Mesodermal cell (in vitro differentiated cells): Measurements from ENCODE around the gene SH3BGRL2.

ENCODE experiments used
- H3K27ac ChIP-seq: 2 replicates; pipeline ENCODE4 v1.7.0; 2013; ENCODE audit warnings: mild to moderate bottlenecking, low read depth, low read length, moderate library complexity; ENCODE audit not compliant: severe bottlenecking
- H3K36me3 ChIP-seq: 2 replicates; pipeline ENCODE4 v1.7.1; 2013; ENCODE audit warnings: mild to moderate bottlenecking, low read length, moderate library complexity; ENCODE audit not compliant: control insufficient read depth, insufficient read depth
- H3K4me1 ChIP-seq: one replicate; pipeline ENCODE4 v1.7.1; 2013; ENCODE audit warnings: mild to moderate bottlenecking, low read length; ENCODE audit not compliant: insufficient read depth, control insufficient read depth, poor library complexity, severe bottlenecking
- H3K4me3 ChIP-seq: 2 replicates; pipeline ENCODE4 v1.7.0; 2013; ENCODE audit warnings: low read length, control low read depth, mild to moderate bottlenecking; ENCODE audit not compliant: insufficient read depth, poor library complexity, severe bottlenecking; ENCODE audit errors: extremely low read depth
- H3K9me3 ChIP-seq: 2 replicates; pipeline ENCODE4 v1.7.1; 2013; ENCODE audit warnings: mild to moderate bottlenecking, low read length, moderate library complexity; ENCODE audit not compliant: control insufficient read depth
- WGBS, 2 experiments: methylation state at CpG; one replicate each; pipeline ENCODE4 v1.1.5; 2013; ENCODE audit warnings: missing lambda C conversion rate in 2 of 2; ENCODE audit not compliant: insufficient coverage in 2 of 2; 5-methylcytosine and 5-hydroxymethylcytosine counted together

The SH3BGRL2 gene

DNA sequence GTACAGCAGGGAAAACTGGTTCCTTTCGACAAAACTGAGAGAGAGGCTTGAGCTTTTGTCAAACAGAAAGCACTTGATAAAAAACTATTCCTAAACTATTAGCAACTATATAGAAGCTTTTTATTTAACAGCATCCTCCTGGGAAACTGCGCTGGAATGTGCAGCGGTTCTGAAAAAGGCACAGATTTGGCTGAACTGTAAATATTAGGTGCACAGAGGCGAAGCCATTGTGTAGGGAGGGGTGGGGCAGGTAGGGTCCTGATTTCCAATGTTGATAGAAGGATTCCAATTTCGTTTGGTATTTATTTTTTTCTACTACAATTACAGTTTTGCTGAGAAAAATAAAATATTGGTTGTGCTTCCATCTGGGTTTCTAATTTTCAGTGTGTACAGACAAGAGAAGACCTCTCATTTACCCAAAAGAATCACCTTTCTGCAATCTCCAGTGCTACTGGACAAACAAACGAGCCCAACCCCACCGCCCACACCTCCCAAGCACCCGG is 698 bp upstream of the SH3BGRL2 start:
- no peaks in the 10 kb centered on the region for H3K36me3 ChIP-seq
- H3K27ac ChIP-seq = no peak overlapping the region
- peak overlapping the region; percentile 71 for H3K4me3 ChIP-seq
- WGBS, 2 experiments = 5 to 84% methylated on average over 3 to 4 of the region's 8 CpGs
- H3K9me3 ChIP-seq = no peaks in the 10 kb centered on the region
- no peaks in the 10 kb centered on the region for H3K4me1 ChIP-seq

DNA sequence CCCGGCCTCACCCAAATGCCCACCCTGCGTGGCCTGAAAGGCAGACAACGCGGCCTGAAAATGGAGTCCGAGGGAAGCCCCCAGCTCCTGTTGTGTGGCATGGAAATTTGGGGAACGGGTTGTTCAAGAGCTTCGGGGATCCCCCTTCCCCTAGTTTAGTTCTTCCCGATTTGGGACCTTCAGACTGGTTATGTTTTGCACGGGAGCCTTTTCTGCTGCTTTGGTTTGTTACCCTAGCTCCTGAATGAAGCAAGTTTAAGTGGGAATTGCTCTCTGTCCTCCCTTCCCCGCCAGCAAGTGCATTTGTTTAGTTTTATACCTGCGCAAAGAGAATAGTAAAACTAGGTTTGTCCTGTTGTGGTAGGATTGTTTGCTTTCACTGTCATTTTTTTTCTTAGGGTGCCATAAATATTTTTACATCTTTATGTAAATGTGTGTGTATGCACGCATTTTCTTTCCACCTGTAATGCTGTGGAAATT is 604 bp downstream of the SH3BGRL2 start:
- Histone ChIP-seq H3K27ac (no peak overlapping the region), H3K36me3 (no peaks in the 10 kb centered on the region), H3K9me3 (no peaks in the 10 kb centered on the region), H3K4me1 (no peaks in the 10 kb centered on the region), H3K4me3 (peak overlapping the region; percentile 71)
- 0% methylated on average over 4 to 9 of the region's 12 CpGs for WGBS, 2 experiments

DNA sequence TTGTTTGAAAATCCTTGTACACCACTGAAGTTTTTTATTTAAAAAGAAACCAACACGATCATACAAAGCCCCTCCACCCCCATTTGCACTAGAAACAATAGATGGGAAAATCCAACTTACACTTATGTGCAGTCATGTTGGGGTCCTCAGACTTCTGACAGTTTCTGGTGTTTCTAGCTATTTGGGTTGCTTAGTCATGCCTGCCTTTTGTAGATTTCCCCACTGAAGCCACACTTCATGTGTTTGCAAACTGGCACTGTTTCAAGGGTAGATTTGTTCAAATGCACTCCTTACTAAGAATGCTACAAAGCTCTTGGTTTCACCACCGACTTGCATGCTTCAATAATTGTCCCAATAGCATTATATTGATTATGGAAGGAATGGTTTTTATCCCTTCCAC is 1.5 kb downstream of the SH3BGRL2 start:
- H3K4me3 ChIP-seq = no peak overlapping the region
- WGBS, 2 experiments = no CpG with 5 or more reads among the region's 2 CpGs
- no peaks in the 10 kb centered on the region for H3K36me3 ChIP-seq
- H3K4me1 ChIP-seq = no peaks in the 10 kb centered on the region
- no peaks in the 10 kb centered on the region for H3K9me3 ChIP-seq
- no peak overlapping the region for H3K27ac ChIP-seq

DNA sequence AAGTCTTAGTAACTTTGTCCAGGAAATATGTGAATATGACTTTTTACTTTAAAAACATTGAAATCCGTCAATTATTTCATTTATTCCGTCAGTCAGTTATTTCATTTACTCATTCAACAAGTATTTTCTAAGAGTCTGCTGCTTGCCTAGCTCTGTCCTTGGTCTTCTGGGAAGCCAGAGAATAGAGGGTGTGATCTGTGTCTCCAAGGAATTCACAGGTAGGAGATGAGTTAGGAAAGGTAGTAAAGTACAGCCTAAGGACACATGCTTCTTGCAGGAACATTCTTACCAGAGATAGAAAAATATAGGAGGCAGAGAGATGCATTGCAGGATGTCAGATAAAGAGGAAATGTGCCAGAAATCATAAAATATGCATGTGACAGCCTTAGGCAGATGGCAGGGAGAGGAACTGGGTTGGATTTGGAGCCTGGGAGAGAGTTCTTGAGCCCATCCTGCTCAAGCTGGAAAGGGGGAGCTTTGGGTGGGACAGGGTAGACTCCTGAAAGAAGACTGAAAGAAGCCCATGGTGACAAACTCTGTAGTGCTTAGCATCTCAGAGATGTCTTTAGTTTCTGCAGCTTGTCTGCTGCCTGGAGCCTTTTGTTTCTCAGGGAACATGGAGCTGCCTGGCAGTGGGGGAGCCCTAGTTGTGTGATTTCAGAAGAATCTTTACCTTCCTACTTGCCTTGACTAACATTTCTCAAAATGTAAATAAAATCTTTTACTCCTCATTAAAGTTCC is 3.5 kb downstream of the SH3BGRL2 start:
- no peaks in the 10 kb centered on the region for H3K9me3 ChIP-seq
- H3K4me1 ChIP-seq = no peaks in the 10 kb centered on the region
- no CpG with 5 or more reads among the region's 2 CpGs for WGBS, 2 experiments
- no peak overlapping the region for H3K27ac ChIP-seq
- no peak overlapping the region for H3K4me3 ChIP-seq
- H3K36me3 ChIP-seq = no peaks in the 10 kb centered on the region

DNA sequence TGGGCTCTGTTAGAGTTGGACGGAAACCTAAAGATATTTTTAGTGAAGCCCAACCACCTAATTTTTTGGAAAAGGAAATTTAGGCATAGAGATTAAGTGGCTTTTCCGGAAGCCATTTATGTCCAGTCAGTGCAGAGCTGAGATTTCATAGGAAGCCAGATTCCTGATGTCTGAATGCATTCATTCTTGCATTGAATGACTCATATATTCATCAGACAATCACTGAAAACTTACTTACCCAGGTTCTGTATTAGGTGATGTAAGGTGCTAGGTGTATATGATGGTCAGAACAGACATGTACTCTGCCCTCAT is 4.1 kb downstream of the SH3BGRL2 start:
- Histone ChIP-seq H3K4me1 (no peaks in the 10 kb centered on the region), H3K9me3 (no peaks in the 10 kb centered on the region), H3K4me3 (no peak overlapping the region), H3K36me3 (no peaks in the 10 kb centered on the region), H3K27ac (no peak overlapping the region)
- WGBS, 2 experiments = 85% methylated on average over 2 of the region's 2 CpGs; no CpG with 5 or more reads in 1 of the 2 experiments

DNA sequence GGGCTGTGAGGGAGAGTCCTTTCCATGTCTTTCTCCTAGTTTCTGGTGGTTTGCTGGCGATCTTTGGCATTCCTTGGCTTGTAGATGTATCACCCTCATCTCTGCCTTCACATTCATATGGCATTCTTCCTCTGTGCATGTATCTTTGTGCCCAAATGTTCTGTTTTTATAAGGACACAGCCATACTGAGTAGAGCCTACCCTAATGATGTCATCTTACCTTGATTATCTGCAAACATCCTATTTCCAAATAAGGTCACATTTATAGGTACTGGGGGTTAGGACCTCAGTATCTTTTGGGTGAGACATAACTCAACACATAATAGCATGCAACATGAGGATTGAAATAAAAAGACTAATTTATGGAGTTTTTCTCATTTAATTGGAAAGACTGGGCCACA is 5.5 kb downstream of the SH3BGRL2 start:
- H3K9me3 ChIP-seq = no peaks in the 10 kb centered on the region
- no peak overlapping the region for H3K4me3 ChIP-seq
- H3K27ac ChIP-seq = no peak overlapping the region
- no peaks in the 10 kb centered on the region for H3K36me3 ChIP-seq
- H3K4me1 ChIP-seq = no peaks in the 10 kb centered on the region
- WGBS, 2 experiments = no CpG with 5 or more reads among the region's 1 CpG

DNA sequence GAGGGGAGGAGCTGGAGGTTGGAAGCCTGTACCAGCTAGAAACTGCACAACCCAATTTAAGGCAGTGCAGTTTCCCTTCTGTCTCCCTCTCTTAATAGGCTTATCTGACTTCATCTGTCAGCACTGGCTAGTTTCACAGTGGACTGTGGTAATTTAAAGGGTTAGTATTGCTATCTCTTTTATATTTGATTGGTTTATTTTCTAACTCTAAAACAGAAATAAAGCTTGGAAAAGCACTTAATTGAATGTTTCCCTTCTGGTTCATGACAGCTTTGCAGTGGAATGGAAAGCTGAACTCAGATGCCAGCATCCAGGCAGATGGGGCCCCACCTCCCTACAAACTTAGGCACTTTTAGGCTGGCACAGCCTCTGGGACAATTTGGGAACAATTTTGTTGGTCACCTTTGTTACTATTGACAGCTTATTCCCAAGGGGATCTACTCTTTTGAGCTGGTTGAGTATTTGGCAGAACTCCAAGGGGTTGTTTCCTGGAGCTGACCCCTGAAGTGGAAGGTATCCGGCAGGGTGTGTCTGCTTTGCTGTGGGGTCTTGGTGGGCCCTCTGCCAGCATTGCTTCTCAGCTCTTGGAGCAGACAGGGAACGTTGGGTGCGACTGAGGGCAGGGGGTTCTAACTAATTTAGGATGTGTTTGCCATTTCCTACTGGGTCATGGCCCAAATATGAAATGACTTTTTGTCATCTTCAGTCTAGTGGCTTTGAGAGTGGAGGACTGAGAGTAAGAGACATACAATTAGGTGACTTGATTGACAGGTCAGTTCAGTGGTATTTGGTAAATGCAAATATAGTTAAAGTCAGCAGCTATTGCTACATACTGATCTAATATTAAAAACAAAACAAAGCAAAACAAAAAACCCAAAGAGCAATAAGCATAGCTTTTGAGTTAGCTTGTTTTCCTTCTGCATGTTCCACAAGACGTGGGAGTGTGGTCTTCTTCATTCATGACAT is 9.3 kb downstream of the SH3BGRL2 start:
- Histone ChIP-seq H3K4me3 (no peak overlapping the region), H3K4me1 (no peaks in the 10 kb centered on the region), H3K36me3 (no peaks in the 10 kb centered on the region), H3K27ac (no peak overlapping the region), H3K9me3 (no peaks in the 10 kb centered on the region)
- WGBS, 2 experiments = 92 to 100% methylated on average over 3 of the region's 4 CpGs

DNA sequence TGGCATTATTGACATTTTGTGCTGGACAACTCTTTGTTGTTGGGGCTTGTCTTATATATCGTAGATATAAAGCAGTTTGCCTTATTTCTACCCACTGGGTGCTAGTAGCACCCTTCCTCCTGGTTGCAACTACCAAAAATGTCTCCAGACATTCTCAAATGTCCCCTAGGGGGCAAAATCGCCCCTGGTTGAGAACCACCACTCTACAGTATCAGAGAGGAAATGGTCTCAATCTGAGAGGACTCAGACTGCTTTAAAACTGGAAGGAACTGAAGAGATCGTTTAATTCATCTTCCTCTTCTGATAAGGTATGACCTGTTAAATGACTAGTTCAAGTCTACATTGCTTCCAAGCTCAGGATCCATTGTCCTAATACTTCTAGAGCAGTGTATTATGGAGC is 14.9 kb downstream of the SH3BGRL2 start:
- H3K4me1 ChIP-seq = peaks cover 10% of the 10 kb centered on the region
- WGBS, 2 experiments = 54 to 86% methylated on average over 1 to 3 of the region's 3 CpGs
- no peaks in the 10 kb centered on the region for H3K9me3 ChIP-seq
- H3K27ac ChIP-seq = no peak overlapping the region
- H3K36me3 ChIP-seq = no peaks in the 10 kb centered on the region
- no peak overlapping the region for H3K4me3 ChIP-seq

DNA sequence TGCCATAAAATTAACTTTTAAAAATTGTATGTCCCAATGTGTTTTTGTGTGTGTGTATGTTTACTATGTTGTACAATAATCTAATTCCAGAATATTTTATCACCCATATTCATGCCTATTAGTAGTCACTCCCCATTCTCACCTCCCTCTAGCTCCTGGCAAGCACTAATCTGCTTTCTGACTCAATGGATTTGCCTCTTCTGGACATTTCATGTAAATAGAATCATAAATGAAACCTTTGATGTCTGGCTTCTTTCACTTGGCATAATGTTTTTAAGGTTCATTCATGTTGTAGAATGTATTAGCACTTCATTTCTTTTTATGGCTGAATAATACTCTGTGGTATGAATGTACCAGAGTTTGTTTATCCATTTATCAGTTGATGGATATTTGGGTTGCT is 15.4 kb downstream of the SH3BGRL2 start:
- peaks cover 10% of the 10 kb centered on the region for H3K4me1 ChIP-seq
- H3K27ac ChIP-seq = no peak overlapping the region
- no peak overlapping the region for H3K4me3 ChIP-seq
- H3K36me3 ChIP-seq = no peaks in the 10 kb centered on the region
- no peaks in the 10 kb centered on the region for H3K9me3 ChIP-seq

DNA sequence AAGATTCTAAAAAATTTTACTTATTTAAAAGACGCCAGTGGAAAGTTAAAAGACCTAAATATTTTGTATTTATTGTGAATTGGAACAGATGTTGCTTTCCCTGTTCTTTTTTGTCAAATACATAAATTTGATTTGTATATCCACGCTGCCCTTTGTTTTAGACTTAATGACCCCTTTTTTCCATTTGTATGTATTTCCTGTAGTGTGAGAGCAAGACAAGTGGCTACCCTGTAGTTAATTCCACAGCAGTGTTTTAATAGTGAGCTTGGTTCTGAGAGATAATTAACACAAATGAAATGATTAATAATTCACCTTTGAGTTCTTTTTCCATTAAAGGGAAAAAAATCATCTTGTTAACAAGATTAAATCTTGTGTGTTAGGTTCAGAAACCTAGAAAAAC is 16.6 kb downstream of the SH3BGRL2 start:
- WGBS, 2 experiments = no CpG with 5 or more reads among the region's 2 CpGs
- Histone ChIP-seq H3K36me3 (no peaks in the 10 kb centered on the region), H3K4me3 (no peak overlapping the region), H3K27ac (no peak overlapping the region), H3K9me3 (no peaks in the 10 kb centered on the region), H3K4me1 (peaks cover 10% of the 10 kb centered on the region)

DNA sequence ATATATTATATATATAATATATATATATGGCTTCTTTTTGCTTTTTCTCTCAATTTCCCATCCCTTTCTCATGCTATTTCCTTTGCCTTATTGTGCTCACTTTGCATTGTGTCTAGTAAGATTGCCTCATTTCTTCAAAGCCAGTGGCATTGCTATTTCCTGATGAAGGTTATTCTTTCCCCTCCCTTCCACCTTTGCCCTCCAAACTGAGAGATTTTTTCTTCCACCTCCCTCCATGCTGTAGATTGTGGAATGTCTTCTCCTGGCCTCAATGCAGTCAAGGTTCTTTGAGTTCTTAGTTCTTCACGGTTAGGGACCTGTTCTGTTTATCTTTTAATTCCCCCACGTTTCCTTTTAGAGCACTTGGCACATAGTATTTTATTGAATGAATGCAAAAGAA is 17.2 kb downstream of the SH3BGRL2 start:
- Histone ChIP-seq H3K4me3 (no peak overlapping the region), H3K27ac (no peak overlapping the region), H3K9me3 (no peaks in the 10 kb centered on the region), H3K4me1 (peaks cover 10% of the 10 kb centered on the region), H3K36me3 (no peaks in the 10 kb centered on the region)
- no CpG with 5 or more reads among the region's 2 CpGs for WGBS, 2 experiments
